ENCODE results near the gene PRDM15.

Gene PRDM15

GRCh38 chr21:41908829-41909228 lies 29.7 kb upstream of the PRDM15 start:
- DNase-seq (ENCODE audit: low read depth): no peak

DNA sequence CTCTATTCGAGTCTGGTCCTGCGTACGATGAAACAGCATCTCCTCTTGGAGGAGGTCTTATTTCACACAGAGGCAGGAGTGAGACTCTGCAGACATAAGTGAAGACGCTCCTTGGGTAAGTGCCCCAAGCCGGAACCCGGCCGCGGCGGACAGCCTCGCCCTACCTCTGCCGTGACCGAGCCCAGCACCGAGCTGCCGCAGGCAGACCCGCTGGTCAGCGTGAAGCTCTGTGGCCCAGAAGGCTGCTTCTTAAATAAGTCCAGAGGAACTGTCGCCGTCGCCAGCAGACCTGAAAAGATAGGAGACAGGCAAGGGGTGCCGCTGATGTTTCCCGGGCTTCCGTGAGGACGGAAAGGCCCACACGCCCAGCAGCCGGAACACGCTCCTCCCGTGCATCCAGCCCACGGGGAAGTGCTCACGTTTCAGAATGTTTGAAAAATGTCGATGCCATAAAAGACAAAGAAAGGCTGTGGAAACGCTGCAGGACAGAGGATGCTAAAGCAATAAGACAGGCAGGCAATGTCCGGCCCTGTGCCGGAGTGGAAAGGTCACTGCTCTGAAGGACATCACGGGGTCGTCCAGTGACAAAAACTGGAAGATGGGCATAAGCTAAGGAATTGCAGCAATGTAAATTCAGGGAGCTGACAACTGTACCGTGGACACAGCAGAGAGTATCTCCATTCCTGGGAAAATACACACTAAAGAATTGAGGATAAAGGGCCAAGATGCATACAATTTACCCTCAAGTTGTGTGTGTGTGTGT lies 28.5 kb upstream of the PRDM15 start:
- no peak for DNase-seq (ENCODE audit: low read depth)

DNA sequence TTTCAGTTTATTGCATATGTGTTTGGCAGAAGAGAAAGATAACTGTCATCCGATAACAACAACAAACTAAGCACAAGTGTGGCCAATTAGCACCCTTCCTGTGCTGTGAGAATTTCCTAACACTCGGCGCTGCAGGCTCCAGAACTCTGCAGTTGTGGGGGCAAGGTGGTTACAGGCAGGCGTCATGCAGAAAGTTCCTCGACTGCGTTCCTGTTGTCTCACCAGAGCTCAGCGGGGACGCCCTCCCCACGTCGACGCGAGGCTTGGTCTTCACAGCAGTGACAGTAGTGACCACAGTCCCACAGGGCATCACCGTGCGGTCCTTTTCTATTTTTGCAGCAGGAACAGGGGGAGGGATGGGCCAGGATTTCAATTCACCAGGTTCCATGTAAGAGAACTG lies 27.6 kb upstream of the PRDM15 start:
- DNase-seq (ENCODE audit: low read depth): no peak

DNA sequence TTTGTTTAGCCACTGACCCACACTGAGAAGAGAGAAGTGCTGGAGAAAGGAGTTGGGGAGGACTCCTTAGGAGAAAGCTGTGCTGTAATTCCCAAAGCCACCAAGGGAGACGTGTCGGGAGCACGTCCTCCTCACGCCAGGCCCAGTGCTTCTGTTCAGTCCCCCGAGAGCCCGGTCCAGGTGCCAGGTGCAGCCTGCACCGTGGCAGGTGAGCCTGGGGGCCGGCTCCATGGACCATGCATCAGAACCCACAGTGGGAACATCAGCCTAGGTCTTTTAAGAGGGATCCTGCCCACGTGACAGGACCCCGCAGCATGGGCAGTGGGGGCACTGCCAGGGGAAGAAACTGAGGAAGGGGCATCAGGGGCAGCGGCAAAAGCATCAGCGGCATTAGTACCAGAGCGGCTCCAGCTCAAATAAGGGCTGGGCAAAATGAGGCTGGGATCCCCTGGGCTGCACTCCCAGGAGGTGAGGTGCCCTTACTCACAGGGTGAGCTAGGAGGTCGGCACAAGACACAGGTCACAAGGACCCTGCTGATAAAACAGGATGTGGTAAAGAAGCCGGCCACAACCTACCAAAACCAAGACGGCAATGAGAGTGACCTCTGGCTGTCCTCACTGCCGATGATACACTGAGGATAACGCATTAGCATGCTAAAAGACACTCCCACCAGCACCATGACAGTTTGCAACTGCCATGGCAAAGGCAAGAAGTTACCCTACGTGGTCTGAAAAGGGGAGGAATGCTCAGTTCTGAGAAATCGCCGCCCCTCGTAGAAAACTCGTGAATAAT lies 24.6 kb upstream of the PRDM15 start:
- no peak for DNase-seq (ENCODE audit: low read depth)

DNA sequence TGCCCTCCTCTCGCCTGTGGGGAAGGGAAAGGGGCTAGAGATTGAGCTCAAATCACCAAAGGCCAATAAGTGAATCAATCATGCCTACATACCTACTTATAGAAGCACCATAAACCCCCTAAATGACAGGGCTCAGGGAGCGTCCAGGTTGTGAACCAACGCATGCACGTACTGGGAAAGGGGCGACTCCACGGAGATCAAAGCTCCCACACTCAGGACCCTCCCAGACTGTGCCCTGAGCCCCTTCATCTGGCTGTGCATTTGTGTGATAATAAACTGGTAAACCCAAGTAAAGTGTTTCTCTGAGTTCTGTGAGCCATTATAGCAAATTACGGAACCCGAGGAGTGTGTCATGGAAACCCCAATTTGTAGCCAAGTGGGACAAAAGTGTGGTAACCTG lies 23.8 kb upstream of the PRDM15 start:
- DNase-seq (ENCODE audit: low read depth): no peak

GRCh38 chr21:41901782-41902181 lies 22.6 kb upstream of the PRDM15 start:
- DNase-seq (ENCODE audit: low read depth): no peak

- no peak for DNase-seq (ENCODE audit: low read depth)
Measured at GRCh38 chr21:41901099-41901498, 22.0 kb upstream of the PRDM15 start.

- no peak for DNase-seq (ENCODE audit: low read depth)
Measured at GRCh38 chr21:41900401-41900800, 21.3 kb upstream of the PRDM15 start.

- DNase-seq (ENCODE audit: low read depth): no peak
Measured at GRCh38 chr21:41899426-41900202, 20.5 kb upstream of the PRDM15 start.

GRCh38 chr21:41898998-41899397 lies 19.9 kb upstream of the PRDM15 start:
- DNase-seq (ENCODE audit: low read depth): no peak

- no peak for DNase-seq (ENCODE audit: low read depth)
Measured at GRCh38 chr21:41897700-41898099, 18.6 kb upstream of the PRDM15 start.

- no peak for DNase-seq (ENCODE audit: low read depth)
Measured at GRCh38 chr21:41897047-41897669, 18.0 kb upstream of the PRDM15 start.

- DNase-seq (ENCODE audit: low read depth): no peak
Measured at GRCh38 chr21:41895643-41896493, 16.7 kb upstream of the PRDM15 start.

- DNase-seq (ENCODE audit: low read depth): no peak
Measured at GRCh38 chr21:41894922-41895557, 15.9 kb upstream of the PRDM15 start.

GRCh38 chr21:41894511-41894910 lies 15.4 kb upstream of the PRDM15 start:
- DNase-seq (ENCODE audit: low read depth): no peak

GRCh38 chr21:41892726-41893125 lies 13.6 kb upstream of the PRDM15 start:
- no peak for DNase-seq (ENCODE audit: low read depth)

DNA sequence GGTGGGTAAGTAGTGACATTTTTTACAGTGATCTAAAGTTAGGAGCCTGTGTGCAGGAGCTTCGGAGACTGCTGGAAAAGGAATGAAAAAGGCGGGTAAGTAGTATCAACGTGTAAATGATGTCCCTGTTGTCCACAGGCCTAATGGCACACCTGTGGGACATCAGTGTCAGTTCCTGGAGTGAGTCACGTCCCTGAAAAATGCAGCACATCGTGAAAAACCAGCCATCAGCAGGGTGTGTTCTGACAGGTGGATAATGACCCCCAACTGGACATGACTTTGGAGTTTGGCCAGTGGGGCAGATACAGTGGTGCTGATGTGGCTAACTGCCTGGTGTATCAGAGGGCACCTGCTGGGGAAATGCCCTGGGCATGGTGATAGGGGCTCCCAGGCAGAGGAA lies 12.0 kb upstream of the PRDM15 start:
- no peak for DNase-seq (ENCODE audit: low read depth)

DNA sequence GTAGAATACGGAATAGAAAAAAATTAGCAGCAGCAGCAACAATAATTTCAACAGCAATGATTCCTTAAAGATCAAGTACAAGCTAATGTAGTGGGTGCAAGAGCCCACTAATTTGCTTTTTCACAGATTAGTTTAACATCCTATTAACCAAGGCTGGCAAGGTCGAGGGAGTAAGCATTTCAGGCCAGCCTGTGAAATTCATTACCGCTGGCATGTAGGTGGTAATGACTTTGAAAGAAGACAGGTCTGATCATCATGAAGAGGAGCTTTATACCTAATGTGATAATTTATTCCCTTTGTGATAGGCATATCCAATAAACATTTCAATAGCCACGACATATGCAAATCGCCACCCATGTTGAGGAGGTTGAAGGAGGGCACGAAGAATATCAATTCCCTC lies 11.2 kb upstream of the PRDM15 start:
- DNase-seq (ENCODE audit: low read depth): no peak

- DNase-seq (ENCODE audit: low read depth): no peak
Measured at GRCh38 chr21:41888749-41889376, 9.7 kb upstream of the PRDM15 start.

- no peak for DNase-seq (ENCODE audit: low read depth)
Measured at GRCh38 chr21:41887667-41888066, 8.5 kb upstream of the PRDM15 start.

Data from T follicular helper cell (primary cell).